B cell (primary cell): ENCODE measurements around the gene CNTNAP2.

Experiments used
- EZH2 ChIP-seq: IDR thresholded peaks from 2 replicates; pipeline ENCODE4 v1.6.1; 2012; ENCODE audit warnings: borderline replicate concordance, low read depth, mild to moderate bottlenecking, moderate library complexity, low read length; ENCODE audit not compliant: insufficient read depth, poor library complexity, severe bottlenecking
- TF ChIP-seq, protein P1 (sequence below): fragments of 200-600 bp; IDR thresholded peaks from one replicate; pipeline ENCODE4 v1.8.0; 2022; ENCODE audit warnings: antibody characterized with exemption, mild to moderate bottlenecking

DNA sequence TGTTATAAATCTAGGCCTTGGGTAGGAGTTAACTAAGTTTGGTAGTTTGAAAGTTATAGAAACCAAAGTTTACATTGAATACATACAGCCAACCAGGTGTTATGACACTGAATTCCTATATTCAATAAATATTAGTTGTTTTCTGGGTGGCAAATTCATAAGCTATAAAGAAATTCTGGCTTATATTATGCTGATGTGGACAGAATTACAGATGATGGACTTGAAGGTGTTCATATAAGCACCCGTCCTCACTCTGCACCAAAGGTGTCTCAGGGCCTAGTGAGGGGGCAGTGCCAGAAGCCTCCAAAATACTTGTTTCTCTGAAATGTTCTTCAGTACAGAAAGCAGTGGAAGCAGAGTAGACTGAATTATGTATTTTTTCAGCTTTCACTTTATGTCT is 973.0 kb downstream of the CNTNAP2 start:
- TF ChIP-seq, protein P1, sequence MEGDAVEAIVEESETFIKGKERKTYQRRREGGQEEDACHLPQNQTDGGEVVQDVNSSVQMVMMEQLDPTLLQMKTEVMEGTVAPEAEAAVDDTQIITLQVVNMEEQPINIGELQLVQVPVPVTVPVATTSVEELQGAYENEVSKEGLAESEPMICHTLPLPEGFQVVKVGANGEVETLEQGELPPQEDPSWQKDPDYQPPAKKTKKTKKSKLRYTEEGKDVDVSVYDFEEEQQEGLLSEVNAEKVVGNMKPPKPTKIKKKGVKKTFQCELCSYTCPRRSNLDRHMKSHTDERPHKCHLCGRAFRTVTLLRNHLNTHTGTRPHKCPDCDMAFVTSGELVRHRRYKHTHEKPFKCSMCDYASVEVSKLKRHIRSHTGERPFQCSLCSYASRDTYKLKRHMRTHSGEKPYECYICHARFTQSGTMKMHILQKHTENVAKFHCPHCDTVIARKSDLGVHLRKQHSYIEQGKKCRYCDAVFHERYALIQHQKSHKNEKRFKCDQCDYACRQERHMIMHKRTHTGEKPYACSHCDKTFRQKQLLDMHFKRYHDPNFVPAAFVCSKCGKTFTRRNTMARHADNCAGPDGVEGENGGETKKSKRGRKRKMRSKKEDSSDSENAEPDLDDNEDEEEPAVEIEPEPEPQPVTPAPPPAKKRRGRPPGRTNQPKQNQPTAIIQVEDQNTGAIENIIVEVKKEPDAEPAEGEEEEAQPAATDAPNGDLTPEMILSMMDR: no peak
- TF ChIP-seq EZH2: no peak
